HG02798 (cell line): ENCODE results near the gene CALML5.

ENCODE experiments used
- ATAC-seq: cut with Tn5 transposase; IDR thresholded peaks from one replicate; pipeline ENCODE4 v1.9.1; 2021; ENCODE audit warnings: mild to moderate bottlenecking; ENCODE audit not compliant: unreplicated experiment, poor library complexity

Gene CALML5

GRCh38 chr10:5503477-5503835 is 4.1 kb upstream of the CALML5 start:
- no peak for ATAC-seq

GRCh38 chr10:5502571-5503476 is 3.5 kb upstream of the CALML5 start:
- no peak for ATAC-seq

GRCh38 chr10:5502061-5502521 is 2.7 kb upstream of the CALML5 start:
- no peak for ATAC-seq

DNA sequence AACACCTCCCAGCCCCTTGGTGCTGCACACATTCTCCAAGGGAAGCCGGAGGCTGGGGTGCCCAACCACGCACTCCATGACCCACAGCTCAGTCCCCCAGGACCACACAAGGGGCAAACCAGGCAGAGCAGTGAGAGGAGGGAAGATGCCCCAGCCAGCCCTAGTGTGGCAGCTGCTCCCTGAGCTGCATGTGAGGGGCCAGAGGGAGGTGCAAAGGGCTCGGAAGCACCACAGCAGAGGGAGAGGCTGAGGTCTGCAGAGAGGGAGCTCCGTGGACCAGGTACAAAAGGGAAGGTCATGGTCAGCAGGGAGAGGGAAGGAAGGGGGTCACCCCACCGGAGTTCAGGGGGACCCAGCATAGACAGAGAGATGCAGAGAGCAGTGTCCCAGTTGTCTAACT is 1.5 kb upstream of the CALML5 start:
- no peak for ATAC-seq

DNA sequence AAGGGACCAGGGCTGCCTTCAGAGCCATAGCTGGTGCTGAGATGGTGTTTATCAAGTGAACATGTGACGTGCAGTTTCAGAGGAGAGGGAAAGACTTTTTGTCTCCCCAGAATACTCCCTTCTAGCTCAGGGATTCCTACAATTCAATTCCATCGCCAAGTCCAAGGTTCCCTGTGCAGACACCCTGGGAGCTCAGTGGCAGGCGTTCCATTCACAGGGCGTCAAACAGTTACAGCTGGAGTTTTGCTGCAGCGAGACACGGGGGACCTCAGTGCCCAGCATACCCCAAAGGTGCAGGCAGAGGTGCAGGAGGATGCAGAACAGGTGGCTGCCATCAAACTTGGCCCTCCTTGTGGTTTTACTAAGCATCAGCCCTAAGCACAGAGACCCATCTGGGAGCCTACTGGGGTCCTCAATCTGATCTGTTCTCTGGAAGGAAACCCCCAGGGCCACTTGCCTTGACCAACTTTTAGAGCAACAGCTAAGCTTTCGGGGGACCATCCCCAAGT is 846 bp upstream of the CALML5 start:
- no peak for ATAC-seq

GRCh38 chr10:5498791-5499492 is 428 bp downstream of the CALML5 start:
- no peak for ATAC-seq

GRCh38 chr10:5497948-5498730 is 1.2 kb downstream of the CALML5 start:
- no peak for ATAC-seq

- ATAC-seq = no peak
Measured at GRCh38 chr10:5497289-5497688, 2.1 kb downstream of the CALML5 start.

GRCh38 chr10:5496261-5497250 is 2.8 kb downstream of the CALML5 start:
- no peak for ATAC-seq

- ATAC-seq = no peak
Measured at GRCh38 chr10:5494611-5495010, 4.8 kb downstream of the CALML5 start.

DNA sequence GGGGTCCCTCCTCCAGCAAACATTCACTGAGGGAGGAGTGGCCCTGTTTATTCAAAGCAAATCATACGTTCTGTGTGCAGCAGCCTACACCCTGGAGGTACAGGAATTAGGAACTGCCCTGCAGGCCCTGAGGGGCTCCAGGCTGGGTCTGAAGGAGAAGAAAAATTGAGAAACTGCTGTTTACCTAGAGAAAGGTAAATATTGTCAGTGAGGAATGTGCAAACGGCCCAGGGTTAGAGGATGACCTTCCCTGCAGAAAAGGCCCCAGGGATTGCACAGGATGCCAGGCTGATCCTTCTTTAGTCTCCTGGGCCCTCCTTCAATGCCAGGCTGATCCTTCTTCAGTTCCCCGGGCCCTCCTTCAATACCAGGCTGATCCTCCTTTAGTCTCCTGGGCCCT is 5.7 kb downstream of the CALML5 start:
- ATAC-seq = no peak

- no peak for ATAC-seq
Measured at GRCh38 chr10:5492929-5493576, 6.3 kb downstream of the CALML5 start.

- no peak for ATAC-seq
Measured at GRCh38 chr10:5492322-5492855, 7.0 kb downstream of the CALML5 start.

DNA sequence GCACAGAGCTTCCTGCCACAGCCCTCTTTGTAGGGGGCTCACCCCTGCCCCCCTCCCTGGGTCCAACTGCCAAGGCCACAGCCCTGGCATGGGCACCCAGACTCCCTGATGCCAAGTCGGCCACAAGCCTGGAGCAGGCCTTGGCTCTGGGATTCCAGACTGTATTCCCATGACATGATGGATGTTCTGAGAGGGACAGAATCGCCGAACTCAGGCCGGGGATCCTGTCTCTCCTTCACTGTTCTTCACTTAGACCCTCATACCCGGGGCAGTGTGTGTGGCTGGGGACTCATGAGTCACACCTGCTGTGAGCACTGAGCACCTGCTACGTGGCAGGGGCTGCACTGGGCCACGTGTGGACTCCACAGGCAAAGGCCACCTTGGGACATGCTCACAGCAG is 7.9 kb downstream of the CALML5 start:
- ATAC-seq = no peak

DNA sequence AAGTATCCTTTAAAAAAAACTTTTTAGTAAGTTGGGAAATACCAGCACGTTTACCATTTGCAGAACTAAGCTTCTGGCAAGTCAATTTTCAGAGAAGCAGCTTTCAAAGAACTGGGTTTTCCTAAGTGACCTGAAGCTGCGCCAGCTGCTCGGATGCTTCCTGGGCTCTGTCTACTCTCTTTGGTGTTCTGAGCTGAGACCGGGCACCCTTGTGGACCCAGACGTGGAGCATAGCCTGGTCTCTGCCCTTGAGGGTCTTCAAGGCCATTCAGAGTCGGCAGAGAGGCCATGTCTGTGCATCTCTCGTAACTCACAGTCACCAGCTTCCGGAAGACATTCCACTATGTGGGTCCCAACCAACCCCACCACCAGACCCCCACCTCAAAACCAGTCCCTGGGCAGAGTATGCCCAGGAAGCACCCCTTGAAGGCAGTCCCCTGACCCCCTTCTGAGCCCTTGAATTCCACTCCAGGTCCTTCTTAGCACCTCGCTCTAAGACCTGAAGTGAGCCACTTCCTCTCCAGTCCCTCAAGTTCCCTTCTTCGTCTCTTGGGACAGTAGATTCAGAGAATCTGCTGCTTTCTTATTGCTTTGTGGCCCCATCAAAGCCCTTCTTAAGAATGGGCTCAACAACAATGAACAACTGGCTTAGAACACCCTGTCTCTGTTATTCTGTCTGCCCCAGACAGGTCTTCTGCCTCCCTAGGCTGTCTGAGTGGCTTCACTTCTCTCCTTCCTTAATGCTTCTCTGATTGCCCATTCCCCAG is 8.5 kb downstream of the CALML5 start:
- no peak for ATAC-seq

DNA sequence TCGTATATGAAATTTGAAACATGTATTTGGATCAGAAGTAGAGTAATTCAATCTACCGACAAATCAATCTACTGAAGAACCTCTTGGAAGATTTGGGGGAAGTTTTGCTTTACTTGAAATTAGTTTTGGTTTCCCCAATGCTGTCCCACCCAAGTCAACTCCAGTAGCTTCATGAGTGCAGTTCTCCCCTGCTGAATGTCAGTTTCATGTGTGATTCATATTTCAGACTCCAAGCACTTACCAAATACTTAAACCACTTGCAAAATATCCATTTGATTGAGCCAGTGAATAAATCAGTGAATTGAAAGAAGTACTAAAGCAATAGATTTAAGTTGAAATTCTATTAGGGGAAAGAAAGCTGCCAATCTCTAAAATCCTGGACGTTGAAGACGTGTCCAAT is 9.3 kb downstream of the CALML5 start:
- ATAC-seq = no peak

DNA sequence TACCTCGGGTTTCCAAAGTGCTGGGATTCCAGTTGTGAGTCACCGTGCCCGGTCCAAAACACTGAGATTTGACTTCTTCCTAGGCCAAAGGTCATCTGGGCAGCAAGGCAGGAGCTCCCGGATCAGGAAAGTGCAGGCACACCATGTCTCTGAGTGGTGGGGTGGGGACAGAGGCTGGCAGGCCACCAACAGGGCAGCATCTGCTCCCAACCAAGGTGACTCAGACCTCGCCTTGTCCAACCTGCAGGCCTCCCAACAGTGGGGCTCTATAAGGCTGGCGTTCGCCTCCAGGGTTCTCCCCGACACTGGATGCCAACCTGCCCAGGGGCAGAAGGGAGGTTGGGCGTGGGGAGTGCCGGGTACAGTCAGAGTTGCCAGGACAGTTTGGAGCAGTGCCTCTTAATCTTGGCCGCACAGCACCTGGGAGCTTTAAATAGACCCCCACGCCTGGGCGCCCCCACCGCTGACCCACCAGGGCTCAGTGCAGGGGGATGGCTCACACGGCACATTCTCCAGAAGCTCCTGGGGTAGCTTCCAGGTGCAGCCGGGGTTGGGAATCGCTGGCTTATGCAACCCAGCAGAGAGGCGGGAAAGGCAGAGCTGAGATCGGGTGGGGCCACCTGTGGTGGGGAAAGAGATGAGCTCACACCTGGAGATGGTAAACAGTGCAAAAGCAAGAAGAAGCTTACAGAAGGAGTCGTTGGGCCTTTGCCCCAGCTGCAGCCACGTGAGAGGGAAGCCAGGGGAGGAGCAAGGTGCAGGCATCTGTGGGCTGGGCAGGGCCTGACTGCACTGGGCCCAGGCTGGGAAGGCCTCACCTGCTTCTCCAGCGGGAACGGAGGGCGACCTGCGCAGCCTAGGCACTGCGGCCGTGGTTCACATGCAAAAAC is 10.9 kb downstream of the CALML5 start:
- no peak for ATAC-seq
